HG03469 (cell line): ENCODE results near the gene INMT.

Experiments used
- ATAC-seq: cut with Tn5 transposase; IDR thresholded peaks from one replicate; pipeline ENCODE4 v1.9.1; 2021; ENCODE audit warnings: mild to moderate bottlenecking, moderate library complexity, moderate number of reproducible peaks; ENCODE audit not compliant: unreplicated experiment

INMT gene

DNA sequence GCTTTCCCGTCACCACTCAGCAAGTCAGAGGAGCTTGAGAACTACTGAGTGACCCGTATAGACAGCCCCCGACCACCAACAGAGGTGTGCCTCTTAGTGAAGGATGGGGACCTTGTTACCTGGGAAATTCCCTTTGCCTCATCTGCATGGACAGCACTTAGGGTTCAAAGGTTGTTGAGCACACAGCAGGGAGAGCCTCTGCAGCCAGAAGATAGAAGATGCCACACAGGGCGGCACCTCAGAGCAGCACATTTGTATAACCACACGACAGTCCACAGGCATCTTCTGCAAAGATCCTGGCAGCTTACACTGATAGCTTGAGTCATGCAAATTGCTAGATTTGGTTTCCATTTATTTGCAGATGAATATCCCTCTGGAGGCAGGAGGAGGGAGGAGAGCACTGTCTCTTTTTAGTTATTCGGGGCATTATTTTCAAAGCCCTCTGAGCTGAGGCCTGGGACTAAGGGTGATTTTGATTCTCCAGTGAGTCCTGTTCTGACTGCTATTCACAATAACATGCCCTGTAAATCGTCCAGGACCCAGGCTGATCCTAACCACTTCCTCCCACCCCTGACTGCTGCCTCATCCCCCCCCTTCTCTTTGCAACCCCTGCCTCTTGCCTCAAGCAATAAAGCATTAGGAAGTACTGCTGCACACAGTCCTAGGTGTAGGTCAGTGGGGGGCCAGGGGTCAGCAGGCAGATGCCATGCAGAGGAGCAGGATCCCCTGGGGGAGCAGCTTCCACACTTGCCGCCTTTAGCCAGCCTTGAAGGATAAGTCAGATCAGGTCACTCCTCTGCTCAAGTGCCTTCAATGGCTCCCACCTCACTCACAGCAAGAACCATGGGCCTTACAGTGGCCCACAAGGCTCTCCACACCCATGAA lies 24.6 kb upstream of the INMT start:
- ATAC-seq = peak; percentile 73

- ATAC-seq = no peak
Measured at GRCh38 chr7:30728591-30729100, 23.3 kb upstream of the INMT start.

DNA sequence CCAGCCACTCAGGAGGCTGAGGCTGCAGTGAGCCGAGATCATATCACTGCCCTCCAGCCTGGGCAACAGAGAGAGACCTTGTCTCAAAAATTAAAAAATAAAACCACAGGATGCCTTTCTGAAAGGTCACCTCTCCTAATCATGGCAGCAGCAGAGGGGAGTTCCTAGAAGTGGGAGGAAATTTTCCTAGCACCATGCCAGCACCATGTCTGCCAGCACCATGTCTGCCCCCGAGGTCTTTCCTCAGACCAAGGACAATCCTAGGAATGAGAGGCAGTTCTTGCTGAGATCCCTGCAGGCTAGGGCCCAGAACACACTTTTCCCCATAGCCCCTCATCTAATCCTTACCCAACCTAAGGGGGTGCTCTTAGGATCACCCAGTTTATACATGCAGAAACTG lies 22.3 kb upstream of the INMT start:
- no peak for ATAC-seq

DNA sequence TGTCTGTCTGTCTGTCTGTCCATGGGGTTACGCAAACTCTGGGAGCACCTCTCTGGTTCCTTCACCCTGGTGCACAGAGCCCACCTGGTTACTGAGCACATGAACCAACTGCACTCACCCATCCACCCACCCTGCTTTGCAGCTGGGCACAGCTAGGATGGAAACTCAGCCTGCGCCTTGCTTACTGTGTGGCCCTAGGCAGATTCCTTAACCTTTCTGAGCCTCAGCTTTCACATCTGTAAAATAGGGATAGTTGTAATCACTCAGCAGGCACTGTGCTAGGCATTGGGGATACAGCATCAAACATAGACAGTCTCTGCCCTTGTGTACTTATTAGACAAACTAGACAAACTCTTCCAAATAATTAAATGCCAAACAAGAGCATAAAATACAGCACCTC lies 21.8 kb upstream of the INMT start:
- no peak for ATAC-seq

- ATAC-seq = no peak
Measured at GRCh38 chr7:30730996-30731395, 20.9 kb upstream of the INMT start.

- no peak for ATAC-seq
Measured at GRCh38 chr7:30731581-30731980, 20.4 kb upstream of the INMT start.

DNA sequence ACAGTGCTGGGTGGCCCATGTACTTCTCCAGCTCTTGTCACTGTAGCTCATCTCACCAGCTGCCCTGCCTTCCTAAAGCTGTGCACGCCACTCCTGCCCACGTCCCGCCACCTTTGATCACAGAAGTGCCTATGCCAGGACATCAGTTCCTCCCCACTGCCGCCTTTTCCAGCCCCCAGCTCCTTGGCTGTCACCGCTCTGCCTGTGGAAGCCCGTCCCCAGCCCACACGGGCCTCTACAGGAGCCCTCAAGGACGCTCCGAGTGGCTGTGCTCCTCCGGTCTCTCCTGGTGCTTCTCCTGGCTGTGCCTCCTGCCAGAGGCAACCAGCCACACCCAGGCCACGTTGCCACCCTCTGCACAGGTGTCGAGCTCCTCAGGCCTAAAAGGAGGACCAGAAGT lies 19.3 kb upstream of the INMT start:
- no peak for ATAC-seq

DNA sequence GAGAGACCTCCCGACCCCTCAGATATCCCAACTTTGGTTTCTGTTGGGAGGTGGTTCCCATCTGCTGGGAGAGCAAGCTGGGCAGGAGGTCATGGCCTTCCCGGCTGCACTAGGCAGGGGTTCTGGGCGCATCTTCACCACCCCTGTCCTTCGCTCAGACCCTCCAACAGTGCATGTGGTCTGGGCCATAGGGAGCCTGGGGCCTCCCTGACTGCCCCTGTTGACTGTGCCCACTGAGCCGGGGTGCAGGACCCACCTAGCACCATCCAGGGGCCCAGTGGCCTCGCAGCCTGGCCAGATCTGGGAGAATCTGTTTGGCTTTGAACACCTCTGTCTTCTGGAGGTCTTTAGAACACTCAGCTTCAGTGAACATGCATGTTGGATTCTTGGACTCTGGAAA lies 18.7 kb upstream of the INMT start:
- no peak for ATAC-seq

DNA sequence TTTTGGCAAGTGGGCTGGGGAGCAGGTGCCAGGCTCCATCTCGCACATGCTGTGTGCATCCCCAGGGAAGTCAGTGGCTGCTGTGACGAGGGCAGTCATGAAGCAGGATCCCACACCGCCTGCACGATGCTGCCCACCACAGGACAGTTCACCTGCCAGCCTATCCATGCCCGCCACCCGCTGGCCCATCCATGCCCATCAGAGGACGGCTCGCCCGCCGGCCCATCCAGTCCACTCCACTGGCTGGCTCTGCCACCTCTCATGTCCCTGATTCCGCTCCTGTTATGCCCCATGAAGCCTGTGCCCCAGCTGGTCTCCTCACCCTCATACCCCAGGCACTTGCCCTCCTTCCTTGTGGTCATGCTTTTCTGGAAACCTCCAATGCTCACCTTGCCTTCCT lies 18.2 kb upstream of the INMT start:
- no peak for ATAC-seq

GRCh38 chr7:30734497-30734896 lies 17.4 kb upstream of the INMT start:
- ATAC-seq = no peak

DNA sequence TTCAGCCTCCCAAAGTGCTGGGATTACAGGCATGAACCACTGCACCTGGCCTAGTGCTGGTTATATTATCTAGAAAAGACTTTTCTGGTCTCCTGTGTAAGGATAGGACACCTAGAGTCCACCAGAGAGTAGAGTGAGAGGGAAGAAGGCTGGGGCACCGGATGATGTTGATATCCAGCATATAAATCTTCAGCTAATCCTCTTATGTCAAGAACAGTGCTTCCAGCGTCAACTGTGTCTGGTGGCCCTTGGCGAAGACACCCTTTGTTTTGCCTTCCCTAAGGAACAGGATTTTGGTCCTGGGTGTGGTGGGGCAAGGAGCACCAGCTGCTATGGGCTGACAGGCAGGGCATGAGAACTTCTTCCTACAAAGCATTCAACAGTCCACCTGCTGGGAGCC lies 16.3 kb upstream of the INMT start:
- no peak for ATAC-seq

DNA sequence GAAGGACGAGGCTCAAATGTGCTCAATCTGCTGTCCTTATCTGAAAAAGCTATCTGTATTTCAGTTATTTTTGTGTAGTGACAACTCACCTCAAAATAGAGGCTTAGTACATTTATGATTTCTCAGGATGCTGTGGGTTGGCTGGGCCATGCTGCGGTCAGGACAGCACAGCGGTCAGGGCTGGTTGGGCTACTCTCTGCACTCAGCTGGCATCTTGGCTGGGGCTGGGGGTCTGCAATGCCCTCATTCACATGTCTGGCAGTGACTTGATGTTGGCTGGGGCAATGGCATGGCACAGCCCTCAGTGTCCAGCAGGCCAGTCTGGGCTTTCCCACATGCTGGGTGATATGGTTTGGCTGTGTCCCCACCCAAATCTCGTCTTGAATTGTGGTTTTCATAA lies 15.6 kb upstream of the INMT start:
- ATAC-seq = no peak

GRCh38 chr7:30738026-30738915 lies 13.7 kb upstream of the INMT start:
- ATAC-seq = no peak

DNA sequence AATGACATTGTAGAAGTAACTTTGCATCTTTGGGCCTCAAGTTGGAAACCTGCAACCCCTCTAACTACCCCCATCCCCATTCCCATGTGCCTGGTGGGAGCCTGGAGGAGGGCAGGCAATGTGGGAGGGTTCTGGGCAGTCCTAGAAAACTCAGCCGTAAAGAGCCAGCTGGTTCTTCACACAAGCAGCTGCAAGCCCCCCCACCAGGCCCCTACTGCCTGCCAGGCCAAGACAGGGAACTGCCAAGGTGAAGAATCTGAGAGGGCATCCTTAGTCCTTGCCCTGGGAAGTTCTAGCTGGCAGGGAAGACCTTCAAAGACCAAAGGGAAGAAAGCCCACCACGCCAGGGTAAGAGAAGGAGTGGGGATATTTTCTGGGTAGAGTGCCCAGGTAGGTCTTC lies 12.2 kb upstream of the INMT start:
- no peak for ATAC-seq

DNA sequence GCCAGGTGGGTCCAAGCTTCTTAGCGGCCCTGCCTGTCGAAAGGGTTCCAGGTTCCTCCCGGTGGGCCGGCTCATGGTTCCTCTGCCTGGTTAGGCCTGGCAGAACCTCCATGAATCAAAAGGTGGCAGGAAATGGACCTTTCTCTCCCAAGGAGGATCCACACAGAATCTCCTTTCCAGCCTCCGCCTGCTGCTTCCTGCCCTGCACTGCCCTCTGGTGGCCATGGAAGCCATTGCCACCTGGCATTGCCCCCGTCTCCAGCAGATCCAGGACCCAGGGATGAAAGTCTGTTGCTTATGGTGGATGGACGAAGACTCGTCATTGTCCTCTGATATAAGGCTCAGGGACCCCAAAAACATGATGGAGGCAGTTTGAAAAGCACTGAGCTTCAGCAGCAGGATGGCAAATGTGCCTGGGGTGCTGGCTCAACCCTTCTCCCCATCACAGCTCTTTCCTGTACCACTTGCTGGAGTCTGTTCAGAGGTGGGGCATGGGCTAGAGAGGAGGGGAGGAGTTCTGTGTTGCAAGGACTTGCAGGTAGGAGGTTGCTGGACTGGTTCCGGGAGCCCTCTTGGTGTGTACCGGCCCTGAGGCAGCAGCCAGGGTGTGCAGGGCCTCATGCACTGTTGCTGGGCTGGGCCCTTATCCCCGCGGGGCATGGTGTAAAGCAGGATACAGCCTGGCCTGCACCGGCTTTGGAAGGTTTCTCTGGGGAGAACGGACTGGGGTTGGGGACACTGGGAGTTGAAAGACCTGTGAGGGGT lies 11.3 kb upstream of the INMT start:
- no peak for ATAC-seq

DNA sequence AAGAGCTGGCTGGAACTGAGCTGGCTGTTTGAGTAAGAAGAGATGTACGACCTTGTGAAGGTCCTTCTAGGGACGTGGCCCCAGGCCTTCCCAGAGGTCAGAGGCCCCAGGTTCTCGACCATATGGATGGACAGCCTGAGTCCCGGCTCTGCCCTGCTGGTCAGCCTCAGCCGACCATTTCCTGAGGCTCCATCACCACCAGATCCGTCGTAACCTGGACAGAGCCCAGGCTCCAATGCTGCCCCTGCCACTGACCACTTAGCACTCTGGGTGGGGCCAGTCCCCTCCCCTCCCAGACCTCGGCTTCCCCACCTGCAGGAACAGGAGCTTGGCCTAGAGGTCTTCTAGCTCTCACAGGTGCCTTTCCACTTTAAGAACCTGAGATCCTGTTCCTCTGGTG lies 10.6 kb upstream of the INMT start:
- no peak for ATAC-seq

- ATAC-seq = no peak
Measured at GRCh38 chr7:30743371-30744074, 8.4 kb upstream of the INMT start.

- ATAC-seq = no peak
Measured at GRCh38 chr7:30744075-30744417, 7.9 kb upstream of the INMT start.

DNA sequence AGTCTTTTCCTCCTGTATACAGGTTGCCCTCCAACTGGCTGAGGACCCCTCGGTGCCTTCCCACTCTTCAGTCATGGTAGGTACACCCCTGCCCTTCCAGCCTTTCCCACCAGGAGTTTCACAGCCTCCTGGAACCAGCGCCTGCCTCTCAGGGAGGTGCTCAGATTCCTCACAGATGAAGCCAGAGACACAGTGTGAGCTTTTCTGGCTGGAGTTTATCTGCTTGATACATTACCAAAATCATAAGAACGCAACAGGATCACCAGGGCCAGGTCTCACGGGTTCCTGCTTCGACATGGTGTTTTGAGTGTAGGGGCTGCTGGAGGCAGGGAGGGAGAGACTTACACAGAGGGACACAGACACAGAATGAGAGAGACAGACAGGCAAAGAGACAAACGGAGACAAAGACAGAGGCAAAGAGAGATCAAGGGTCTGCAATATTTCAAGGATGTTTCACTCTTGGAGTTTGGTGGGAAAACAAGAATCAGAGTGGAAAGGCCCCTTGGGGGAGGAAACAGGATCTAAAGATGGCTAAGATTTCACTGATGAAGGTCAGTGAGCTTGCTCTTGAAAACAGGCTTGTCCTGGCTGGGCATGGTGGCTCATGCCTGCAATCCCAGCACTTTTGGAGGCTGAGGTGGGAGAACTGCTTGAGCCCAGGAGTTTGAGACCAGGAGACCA lies 6.5 kb upstream of the INMT start:
- no peak for ATAC-seq

- ATAC-seq = no peak
Measured at GRCh38 chr7:30750010-30750409, 1.9 kb upstream of the INMT start.
